ENCODE results near the gene TEKT4.
"Not testable (repeated sequence)": the region's sequence is repeated elsewhere in the genome, so short reads cannot be mapped to it uniquely, and the experiment has no call there.

Gene TEKT4

GRCh38 chr2:94871226-94872087 is at the start of gene TEKT4:
Gene TEKT4, plus strand, starts transcription at chr2:94871430. Its CDS starts 150 bp downstream, at chr2:94871580.
- DNase-seq (ENCODE audit: low read depth) = no peak

- not testable (repeated sequence) for DNase-seq (ENCODE audit: low read depth)
These were observed 32.0 kb upstream of the TEKT4 start for GRCh38 chr2:94839224-94839623.

GRCh38 chr2:94856856-94857255 is 14.4 kb upstream of the TEKT4 start:
- DNase-seq (ENCODE audit: low read depth) = not testable (repeated sequence)

GRCh38 chr2:94857367-94858162 is 13.7 kb upstream of the TEKT4 start:
- not testable (repeated sequence) for DNase-seq (ENCODE audit: low read depth)

- DNase-seq (ENCODE audit: low read depth) = not testable (repeated sequence)
These were observed 12.9 kb upstream of the TEKT4 start for GRCh38 chr2:94858163-94858888.

GRCh38 chr2:94861308-94862152 is 9.7 kb upstream of the TEKT4 start:
- DNase-seq (ENCODE audit: low read depth) = no peak

- not testable (repeated sequence) for DNase-seq (ENCODE audit: low read depth)
These were observed 8.3 kb upstream of the TEKT4 start for GRCh38 chr2:94862903-94863302.

GRCh38 chr2:94869131-94869530 is 2.1 kb upstream of the TEKT4 start:
- no peak for DNase-seq (ENCODE audit: low read depth)

GRCh38 chr2:94869552-94870439 is 1.4 kb upstream of the TEKT4 start:
- no peak for DNase-seq (ENCODE audit: low read depth)

- DNase-seq (ENCODE audit: low read depth) = no peak
These were observed 597 bp upstream of the TEKT4 start for GRCh38 chr2:94870440-94871225.

- no peak for DNase-seq (ENCODE audit: low read depth)
These were observed 923 bp downstream of the TEKT4 start for GRCh38 chr2:94872088-94872618.

GRCh38 chr2:94872676-94873361 is 1.6 kb downstream of the TEKT4 start:
- DNase-seq (ENCODE audit: low read depth) = no peak

- DNase-seq (ENCODE audit: low read depth) = no peak
These were observed 2.4 kb downstream of the TEKT4 start for GRCh38 chr2:94873362-94874276.

- peak; percentile 34 for DNase-seq (ENCODE audit: low read depth)
These were observed 3.2 kb downstream of the TEKT4 start for GRCh38 chr2:94874277-94874997.

- no peak for DNase-seq (ENCODE audit: low read depth)
These were observed 4.0 kb downstream of the TEKT4 start for GRCh38 chr2:94875064-94875819.
